Astrocyte of the cerebellum (primary cell): ENCODE data around the gene UST.

ENCODE experiments used
- DNase-seq: peaks from one replicate; pipeline ENCODE4 v3.0.0-alpha.2; 2011; ENCODE audit warnings: low read depth
- H3K4me3 ChIP-seq: 2 replicates; pipeline ENCODE4 v1.5.1; 2011; ENCODE audit warnings: mild to moderate bottlenecking, low read depth, low read length, moderate library complexity
- in situ Hi-C: cut with HindIII; loops from 2 replicates; pipeline ENCODE4 v1.10.0; 2017; ENCODE audit warnings: low sequenced_read_pairs
- TF ChIP-seq, protein P1 (sequence below): IDR thresholded peaks from 2 replicates; pipeline ENCODE4 v1.5.1; 2012; ENCODE audit warnings: low read length, low read depth, moderate library complexity, mild to moderate bottlenecking; ENCODE audit errors: missing control alignments

UST gene

DNA sequence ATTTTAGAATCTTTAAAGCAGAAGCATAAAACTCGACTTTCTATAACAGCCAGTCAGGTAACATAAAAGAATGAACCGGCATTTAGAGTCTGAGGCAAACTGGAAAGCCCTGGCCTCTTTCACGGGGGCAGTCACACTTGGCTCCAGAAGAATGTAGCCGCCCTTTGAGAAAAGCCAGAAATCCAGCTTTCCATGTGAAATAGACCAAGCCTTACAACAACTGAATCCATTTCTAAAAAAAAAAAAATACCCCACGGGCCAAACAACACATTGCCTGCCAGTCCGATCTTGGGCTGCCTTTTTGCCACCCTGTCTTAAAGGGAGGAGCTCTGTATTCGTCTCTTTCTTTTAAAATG, 317.8 kb downstream of the UST start:
- no peak for DNase-seq
- TF ChIP-seq, protein P1, sequence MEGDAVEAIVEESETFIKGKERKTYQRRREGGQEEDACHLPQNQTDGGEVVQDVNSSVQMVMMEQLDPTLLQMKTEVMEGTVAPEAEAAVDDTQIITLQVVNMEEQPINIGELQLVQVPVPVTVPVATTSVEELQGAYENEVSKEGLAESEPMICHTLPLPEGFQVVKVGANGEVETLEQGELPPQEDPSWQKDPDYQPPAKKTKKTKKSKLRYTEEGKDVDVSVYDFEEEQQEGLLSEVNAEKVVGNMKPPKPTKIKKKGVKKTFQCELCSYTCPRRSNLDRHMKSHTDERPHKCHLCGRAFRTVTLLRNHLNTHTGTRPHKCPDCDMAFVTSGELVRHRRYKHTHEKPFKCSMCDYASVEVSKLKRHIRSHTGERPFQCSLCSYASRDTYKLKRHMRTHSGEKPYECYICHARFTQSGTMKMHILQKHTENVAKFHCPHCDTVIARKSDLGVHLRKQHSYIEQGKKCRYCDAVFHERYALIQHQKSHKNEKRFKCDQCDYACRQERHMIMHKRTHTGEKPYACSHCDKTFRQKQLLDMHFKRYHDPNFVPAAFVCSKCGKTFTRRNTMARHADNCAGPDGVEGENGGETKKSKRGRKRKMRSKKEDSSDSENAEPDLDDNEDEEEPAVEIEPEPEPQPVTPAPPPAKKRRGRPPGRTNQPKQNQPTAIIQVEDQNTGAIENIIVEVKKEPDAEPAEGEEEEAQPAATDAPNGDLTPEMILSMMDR: no peak
- H3K4me3 ChIP-seq: no peak overlapping the region
- in situ Hi-C loops: no loop called here

DNA sequence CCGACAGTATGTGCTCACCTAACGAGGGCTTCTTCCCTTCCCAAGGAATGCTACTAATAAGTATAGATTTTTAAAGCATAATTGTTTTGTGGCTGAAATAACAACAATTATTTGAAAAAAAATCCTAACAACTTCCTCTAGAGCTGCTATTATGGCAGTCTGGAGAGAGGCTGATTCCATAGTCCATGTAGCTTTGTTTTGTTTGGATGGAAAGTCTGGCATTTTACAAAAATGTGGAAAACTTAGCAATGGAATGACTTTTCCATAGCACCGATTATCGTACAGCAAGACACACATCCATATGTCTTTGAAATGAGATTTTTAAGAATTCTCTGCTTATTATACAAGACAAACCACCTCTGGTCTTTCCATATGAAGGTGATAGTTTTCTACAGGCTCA, 318.3 kb downstream of the UST start:
- in situ Hi-C loops: no loop called here
- TF ChIP-seq, protein P1: no peak
- no peak for DNase-seq

DNA sequence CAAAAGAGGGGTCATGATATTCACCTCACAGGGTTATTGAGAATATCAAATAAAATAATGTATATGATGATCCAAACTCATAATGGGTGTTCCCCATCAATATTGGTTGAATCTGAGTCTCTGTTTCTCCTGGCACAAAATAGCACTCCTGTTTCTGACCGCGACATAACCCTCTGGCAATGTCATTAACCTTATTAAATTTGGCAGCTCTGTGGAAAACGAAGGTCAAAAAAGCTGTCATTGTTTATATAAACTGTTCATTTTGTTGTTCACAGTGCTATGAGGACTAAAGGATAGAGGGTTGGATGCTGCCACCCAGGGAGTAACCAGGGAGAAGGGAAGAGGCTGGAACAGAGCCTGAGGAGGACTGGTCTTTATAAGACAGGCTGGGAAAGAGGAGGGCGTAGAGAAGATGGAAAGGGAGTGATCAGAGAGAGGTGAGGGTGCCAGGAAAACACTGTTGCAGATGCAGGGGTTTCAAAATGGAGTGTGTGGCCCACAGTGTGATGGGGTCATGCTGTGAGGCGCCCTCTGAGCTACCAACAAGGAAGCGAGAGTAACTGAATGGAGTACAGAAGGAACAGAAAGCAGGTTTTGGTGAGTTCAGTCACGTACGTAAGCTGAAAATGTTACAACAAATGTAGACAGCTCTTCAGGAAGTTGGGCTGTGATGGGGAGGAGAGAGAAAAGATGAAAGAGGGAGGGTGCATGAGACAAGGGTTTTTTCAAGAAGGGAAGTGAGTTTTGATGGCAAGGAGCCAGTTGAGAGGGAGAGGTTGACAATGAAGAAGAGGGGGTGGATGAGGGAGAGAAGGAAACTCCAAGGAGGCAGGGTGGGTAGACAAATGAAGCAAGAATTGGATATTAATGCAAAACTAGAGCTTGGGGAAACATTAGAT, 319.1 kb downstream of the UST start:
- in situ Hi-C loops: no loop called here
- no peak for DNase-seq
- no peak overlapping the region for H3K4me3 ChIP-seq
- TF ChIP-seq, protein P1: no peak

More for the DNA sequence above, 318.3 kb downstream of the UST start:
- H3K4me3 ChIP-seq: no peak overlapping the region

DNA sequence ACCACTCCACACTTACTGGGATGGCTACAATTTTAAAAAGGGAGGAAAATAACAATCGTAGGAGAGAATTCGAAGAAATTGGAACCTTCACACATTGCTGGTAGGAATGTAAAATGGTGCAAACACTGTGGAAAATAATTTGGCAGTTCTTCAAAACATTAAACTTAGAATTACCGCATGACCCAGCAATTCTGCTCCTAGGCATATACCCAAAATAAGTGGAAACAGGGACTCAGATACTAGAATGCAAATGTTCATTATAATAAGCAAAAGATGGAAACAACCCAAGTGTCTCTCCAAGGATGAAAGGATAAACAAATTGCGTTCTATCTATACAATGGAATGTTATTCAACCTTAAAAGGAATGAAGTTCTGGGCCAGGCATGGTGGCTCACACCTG, 325.2 kb downstream of the UST start:
- TF ChIP-seq, protein P1: no peak
- in situ Hi-C loops: no loop called here

DNA sequence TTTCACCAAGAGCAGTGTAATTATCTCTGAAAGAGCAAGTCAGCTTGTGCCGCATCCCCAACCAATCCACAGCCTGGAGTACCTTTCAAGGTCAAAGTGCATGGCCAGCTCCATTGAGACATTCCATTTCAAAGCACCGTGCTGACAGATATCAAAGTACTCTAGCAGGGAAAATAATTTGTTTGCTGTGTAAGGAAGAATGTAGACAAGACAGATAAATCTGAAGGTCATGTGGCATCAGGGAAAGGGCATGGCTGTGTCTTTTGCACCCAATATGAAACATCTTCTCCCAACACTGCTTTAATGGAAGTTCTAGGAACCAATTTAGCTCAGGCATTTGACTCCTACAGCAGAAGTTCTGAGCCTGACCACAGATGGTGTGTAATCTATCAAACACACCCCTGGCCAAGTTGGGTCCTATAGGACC, 328.0 kb downstream of the UST start:
- no peak overlapping the region for H3K4me3 ChIP-seq
- no peak for DNase-seq
- TF ChIP-seq, protein P1: no peak
- in situ Hi-C loops: loop anchor here (25.0 kb wide), 1 partner anchor 337 kb away; the partner anchor contains the start of gene SUMO4

More for the DNA sequence above, 325.2 kb downstream of the UST start:
- DNase-seq: no peak
- H3K4me3 ChIP-seq: no peak overlapping the region

DNA sequence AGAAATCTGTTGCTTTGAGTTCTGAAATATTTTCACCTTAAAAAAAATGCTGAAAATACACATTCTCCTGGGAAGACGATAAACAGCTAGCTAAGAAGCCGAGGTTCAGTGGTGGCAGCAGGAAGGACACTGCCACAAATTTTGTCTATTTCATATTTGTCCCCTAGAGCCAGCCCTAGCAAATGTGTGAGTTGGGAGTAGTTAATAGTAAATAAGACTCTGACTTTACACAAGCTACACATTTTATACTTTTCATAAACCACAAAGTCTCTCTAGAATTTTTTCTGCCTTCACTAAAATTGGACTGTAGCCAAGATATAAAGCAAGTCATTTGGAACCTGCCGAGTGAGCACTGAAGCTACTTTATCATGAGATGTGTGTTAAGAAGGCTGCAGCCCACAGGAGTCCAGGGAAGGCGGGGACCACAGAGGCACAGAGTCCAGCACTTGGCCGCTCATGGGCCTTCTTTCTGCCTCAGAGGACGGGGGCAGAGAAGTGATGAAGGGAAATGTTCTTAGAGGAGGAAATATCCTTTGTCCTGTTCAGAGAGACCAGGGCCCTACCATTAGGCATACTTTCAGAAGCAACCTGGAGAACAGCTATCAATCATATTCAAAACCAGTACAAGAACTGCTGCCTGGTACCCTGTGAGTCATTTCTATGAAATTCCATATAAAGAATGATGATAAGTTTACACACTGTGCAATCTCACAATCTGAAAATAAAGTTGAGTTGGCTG, 329.0 kb downstream of the UST start:
- TF ChIP-seq, protein P1: no peak
- in situ Hi-C loops: loop anchor here (25.0 kb wide), 1 partner anchor 337 kb away; the partner anchor contains the start of gene SUMO4
- H3K4me3 ChIP-seq: no peak overlapping the region
- DNase-seq: peak; percentile 24
